AG09309 (cell line): ENCODE results near the gene BLACAT1.
"Not testable (repeated sequence)": the region's sequence is repeated elsewhere in the genome, so short reads cannot be mapped to it uniquely, and the experiment has no call there.

Experiments used
- DNase-seq: peaks from one replicate; pipeline ENCODE4 v3.0.0-alpha.2; 2010; ENCODE audit warnings: low read depth
- H3K4me3 ChIP-seq: 2 replicates; pipeline ENCODE4 v1.5.1; 2011; ENCODE audit warnings: mild to moderate bottlenecking, low read depth, low read length, moderate library complexity; ENCODE audit not compliant: control insufficient read depth
- CTCF ChIP-seq: IDR thresholded peaks from 2 replicates; pipeline ENCODE4 v1.5.1; 2011; ENCODE audit warnings: mild to moderate bottlenecking, low read depth, low read length, inconsistent platforms; ENCODE audit not compliant: insufficient read depth, control insufficient read depth; ENCODE audit errors: missing control alignments

The BLACAT1 gene

GRCh38 chr1:205417870-205418635 lies 37.8 kb downstream of the BLACAT1 start:
- no peak for TF ChIP-seq CTCF
- no peak for DNase-seq
- no peak overlapping the region for H3K4me3 ChIP-seq

- TF ChIP-seq CTCF: no peak
- DNase-seq: no peak
- no peak overlapping the region for H3K4me3 ChIP-seq
Measured at GRCh38 chr1:205416322-205416721, 39.5 kb downstream of the BLACAT1 start.

GRCh38 chr1:205410581-205411298 lies 45.1 kb downstream of the BLACAT1 start:
- TF ChIP-seq CTCF: no peak
- DNase-seq: no peak
- H3K4me3 ChIP-seq: no peak overlapping the region

GRCh38 chr1:205407970-205408369 lies 47.9 kb downstream of the BLACAT1 start:
- TF ChIP-seq CTCF: no peak
- DNase-seq: no peak
- H3K4me3 ChIP-seq: no peak overlapping the region

- DNase-seq, H3K4me3 ChIP-seq: not testable (repeated sequence)
Measured at GRCh38 chr1:205406252-205406651, 49.6 kb downstream of the BLACAT1 start.
